SHP77 treated with DMSO at 0.1 percent for 48 hours (cell line): ENCODE data around the gene SOCS3.

ENCODE experiments used
- DNase-seq: peaks from one replicate; lab custom pipeline; 2025; lab: John Stamatoyannopoulos, UW

The SOCS3 gene

GRCh38 chr17:78359997-78360370 is at the start of gene SOCS3:
SOCS3 (minus strand) TSS chr17:78360077; CDS start chr17:78359095, 982 bp downstream.
- DNase-seq = peak; percentile 93

GRCh38 chr17:78409191-78409928 is 49.5 kb upstream of the SOCS3 start:
- peak; percentile 51 for DNase-seq

DNA sequence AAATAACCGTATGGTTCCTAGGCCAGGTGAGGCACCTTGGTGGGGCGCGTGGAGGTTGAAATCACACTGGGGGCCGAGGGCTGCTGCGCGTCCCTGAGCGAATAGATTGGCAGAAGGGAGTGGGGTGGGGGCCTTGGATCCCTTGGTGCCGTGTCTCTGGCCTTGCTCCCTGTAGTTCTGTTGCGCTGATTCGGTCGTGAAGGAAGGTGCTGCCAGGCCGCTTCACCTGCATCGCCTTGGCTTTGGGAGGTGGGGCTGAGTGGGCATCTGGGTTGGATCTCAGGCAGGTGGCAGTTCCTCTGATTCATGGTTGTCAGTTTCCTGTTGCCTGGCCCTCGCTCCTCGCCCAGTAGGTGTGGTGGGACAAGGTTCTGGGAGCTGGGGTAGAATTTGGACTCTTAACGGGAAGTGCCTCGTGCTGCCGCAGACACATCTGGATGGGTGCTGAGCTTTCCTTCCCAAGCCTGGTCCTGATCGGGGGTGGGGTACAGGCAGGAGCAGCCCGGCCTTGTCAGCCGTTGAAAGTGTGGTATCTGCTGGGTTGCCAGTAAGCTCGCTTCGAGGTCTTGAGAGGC is 48.7 kb upstream of the SOCS3 start:
- no peak for DNase-seq

DNA sequence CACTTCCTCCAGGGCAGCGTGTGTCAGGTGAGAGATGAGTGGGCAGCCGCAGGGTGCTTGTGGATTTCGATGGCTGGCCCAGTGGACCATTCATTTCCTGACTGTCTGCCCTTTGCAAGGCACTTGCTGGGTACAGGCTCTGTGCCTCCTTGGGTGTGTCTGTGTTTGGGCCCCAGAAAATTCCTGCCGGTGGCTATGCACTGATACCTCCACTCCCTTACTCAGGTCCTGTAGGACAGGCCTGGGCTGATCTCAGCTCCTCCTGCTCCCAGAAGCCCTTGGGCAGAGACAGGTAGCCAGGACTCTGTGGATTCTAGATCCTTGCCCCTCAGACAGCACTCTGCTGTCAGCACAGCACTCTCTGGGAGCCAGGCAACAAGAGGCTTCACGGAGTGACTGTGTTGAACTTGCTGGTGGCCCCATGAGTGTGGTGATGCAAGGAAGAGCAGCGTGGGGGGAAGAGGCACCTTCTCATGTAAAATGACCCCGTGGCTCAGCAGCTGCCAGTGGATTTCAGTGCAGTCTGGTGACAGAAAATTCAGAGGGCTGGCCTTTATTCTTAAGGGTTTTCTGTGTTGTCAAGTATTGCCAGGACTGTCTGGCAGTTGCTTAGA is 47.6 kb upstream of the SOCS3 start:
- no peak for DNase-seq

- no peak for DNase-seq
Measured at GRCh38 chr17:78406920-78407319, 47.0 kb upstream of the SOCS3 start.

GRCh38 chr17:78406396-78406795 is 46.5 kb upstream of the SOCS3 start:
- DNase-seq = no peak

GRCh38 chr17:78403822-78404221 is 43.9 kb upstream of the SOCS3 start:
- no peak for DNase-seq

DNA sequence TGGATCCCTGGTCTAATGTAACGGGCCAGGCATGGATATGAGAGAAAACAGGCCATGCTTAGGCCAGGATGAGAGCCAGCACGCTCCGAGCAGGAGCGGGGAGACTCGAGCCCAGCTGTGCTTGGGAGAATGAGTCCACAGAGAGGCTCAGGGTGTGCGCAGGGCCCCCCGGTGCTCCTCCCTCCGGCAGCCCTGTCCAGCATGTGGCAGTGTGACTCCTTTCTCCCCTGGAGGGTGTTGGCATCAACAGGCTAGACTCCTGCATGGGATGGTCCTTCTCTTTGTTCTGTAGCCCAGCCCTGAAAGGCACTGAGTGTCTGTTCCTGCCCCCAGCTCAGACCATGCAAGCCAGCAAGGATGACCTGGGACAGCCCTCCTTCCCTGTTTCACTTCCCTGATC is 42.0 kb upstream of the SOCS3 start:
- no peak for DNase-seq

- no peak for DNase-seq
Measured at GRCh38 chr17:78401246-78401645, 41.4 kb upstream of the SOCS3 start.

GRCh38 chr17:78400581-78401240 is 40.8 kb upstream of the SOCS3 start:
- no peak for DNase-seq

DNA sequence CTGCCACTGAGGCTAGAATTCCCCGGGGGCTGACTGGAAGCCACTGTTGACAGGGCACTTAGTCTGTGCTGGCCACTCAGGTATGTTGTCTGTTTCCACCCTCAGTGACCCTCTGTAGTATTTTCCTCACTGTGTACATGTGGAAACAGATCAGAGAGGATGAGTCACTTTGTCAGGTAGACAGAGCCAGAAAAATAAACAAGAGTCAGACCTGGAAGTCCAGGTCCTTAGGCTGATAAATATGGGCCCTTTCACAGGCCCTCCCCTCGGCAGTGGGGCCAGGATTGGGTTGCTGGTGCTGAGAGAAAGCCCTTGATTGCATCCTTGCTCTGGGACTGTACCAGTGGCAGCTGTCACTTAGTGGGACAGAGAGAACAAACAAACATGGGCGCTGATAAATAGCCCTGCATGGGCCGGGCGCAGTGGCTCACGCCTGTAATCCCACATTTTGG is 39.8 kb upstream of the SOCS3 start:
- no peak for DNase-seq

DNA sequence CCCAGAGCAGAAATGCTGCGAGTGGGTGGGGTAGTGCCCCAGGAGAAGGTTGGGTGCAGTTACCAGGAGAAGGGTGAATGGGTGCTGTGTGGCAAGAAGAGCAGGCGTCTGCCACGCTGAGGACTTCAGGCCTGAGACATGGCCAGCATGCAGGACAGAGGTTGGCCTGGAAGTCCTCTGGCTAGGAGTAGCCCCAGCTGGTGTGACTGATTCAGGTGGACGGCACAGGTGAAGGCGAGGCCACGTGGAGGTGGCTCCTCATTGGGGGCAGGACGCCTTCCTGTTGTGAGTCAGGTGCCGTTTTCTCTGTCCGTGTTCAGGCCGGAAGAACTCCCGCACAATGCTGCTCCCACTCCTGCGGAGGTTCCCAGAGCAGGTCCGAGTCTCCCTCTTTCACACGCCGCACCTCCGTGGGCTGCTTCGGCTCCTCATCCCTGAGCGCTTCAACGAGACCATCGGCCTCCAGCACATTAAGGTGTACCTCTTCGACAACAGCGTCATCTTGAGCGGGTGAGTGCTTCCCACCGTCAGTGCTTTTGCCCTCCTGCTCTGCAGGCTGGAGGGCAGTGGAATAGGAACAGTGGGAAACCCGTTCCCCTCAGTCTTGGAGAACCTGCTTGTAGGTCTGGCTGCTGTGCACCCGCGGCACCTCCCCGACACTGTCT is 39.3 kb upstream of the SOCS3 start:
- no peak for DNase-seq

GRCh38 chr17:78398390-78398789 is 38.5 kb upstream of the SOCS3 start:
- no peak for DNase-seq

- DNase-seq = no peak
Measured at GRCh38 chr17:78397681-78398101, 37.8 kb upstream of the SOCS3 start.

DNA sequence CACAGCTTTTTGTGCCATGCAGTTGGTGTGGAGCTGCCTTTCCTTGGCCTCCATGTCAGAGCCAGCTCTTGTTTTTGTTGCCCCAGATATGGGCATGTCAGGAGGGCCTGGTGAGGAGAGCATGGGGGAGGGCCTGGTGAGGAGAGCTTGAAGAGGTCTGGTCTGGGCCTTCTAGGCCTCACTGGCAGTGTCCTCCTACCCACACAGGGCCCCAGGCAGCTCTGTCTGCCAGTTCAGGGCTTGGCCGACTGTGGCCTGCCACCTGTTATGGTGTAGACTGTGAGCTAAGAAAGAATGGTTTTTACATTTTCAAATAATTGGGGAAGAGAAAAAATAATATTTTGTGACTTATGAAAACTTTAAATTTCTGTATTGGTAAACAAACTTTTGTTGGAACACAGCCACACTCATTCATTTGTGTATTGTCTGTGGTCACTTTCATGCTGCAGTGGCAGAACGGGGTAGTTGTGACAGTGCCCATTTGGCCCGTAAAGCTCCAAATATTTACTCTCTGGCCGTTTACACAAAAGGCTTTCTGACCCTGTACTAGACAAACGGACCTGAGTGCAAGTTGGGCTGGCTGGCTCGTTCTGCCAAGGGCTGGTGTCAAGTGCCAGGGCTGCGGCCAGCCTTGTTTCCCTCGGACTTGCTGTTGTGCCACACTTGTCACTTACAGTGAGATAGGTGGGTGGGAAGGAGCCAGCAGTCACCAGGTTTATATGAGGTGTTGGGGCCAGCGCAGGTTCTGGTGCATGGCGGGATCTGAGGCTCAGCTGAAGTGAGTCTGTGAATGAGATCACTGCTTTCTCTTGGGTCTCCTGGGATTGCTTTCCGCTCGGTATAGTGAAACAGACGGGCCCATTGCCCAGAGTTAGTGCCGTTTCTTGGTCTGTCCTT is 36.8 kb upstream of the SOCS3 start:
- no peak for DNase-seq

DNA sequence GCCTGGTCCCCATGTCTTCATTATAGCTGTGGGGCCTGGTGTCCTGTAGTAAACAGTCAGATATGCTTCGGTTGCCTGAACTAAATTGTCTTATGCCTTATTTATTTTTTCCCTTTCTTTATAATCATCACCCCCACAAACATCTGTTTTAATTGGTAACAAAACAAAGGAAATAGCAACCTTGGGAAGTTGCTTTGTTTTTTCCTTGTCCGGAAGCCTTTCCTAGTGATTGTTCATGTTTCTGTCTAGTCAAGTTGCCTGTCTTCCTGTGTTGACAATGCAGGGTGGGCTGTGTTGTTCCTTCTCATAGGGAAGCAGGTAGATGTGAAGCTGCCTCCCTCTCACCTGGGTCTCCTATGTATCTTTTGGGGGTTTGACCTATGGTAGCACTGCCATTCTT is 35.3 kb upstream of the SOCS3 start:
- no peak for DNase-seq

DNA sequence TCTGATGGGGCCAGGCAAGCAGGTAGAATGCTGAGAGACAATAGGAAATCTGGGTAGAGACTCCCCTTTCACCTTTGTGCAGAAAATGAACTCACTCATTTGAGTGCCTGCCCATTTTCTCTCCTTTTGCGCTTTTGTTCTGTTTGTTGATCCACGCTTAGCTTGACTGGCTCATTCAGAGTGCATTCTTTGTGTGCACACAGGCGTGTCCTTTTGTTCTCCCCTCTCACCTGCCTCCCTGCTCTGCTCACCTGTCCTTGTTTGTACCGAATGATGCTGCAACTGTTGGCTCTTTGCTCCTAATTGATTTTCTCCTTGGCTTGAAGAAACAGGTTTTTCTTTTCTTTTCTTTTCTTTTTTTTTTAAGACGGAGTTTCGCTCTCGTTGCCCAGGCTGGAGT is 34.3 kb upstream of the SOCS3 start:
- DNase-seq = no peak

- DNase-seq = no peak
Measured at GRCh38 chr17:78393575-78393974, 33.7 kb upstream of the SOCS3 start.

GRCh38 chr17:78392295-78392694 is 32.4 kb upstream of the SOCS3 start:
- DNase-seq = no peak

GRCh38 chr17:78391843-78392242 is 32.0 kb upstream of the SOCS3 start:
- DNase-seq = no peak

- no peak for DNase-seq
Measured at GRCh38 chr17:78391051-78391431, 31.2 kb upstream of the SOCS3 start.
